A204.1 (cell line): ENCODE results near the gene JAKMIP2.
"Not testable (repeated sequence)": the region's sequence is repeated elsewhere in the genome, so short reads cannot be mapped to it uniquely, and the experiment has no call there.

Experiments used
- FAIRE-seq: peaks from 2 replicates; lab custom pipeline; 2012; peaks lifted over from hg19 to GRCh38; lab: Jason Lieb, UNC

The JAKMIP2 gene

DNA sequence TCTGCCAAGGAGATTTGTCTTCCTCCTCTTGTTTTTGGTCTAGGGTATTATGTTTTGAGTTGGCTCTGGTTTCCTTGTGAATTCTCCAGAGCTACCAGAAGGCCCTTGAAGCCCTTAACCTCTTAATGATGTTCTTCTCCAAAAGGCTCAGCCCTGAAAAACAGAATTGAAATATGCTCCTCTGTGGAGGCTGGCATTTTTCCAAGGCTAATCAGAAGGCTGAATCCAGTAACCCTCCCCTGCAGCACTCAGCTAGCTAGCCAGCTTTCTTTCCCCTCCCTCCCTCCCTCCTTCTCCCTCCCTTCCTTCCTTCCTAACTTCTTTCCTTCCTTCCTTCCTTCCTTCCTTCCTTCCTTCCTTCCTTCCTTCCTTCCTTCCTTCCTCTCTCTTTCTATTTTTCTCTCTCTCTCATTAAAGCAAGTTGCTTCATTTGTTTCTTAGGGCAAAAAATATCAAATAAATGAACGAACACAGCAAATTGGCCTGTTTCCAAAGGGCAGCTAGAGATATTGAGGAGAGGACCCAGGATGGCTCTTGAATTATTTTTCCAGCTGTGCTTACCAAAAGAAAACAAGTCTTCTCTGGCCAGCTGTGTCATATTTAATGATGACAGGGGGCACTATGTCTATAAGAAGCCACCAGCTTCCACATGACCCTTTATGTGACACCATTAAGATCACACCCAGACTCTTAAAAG, 38.7 kb downstream of the JAKMIP2 start:
- no peak for FAIRE-seq

DNA sequence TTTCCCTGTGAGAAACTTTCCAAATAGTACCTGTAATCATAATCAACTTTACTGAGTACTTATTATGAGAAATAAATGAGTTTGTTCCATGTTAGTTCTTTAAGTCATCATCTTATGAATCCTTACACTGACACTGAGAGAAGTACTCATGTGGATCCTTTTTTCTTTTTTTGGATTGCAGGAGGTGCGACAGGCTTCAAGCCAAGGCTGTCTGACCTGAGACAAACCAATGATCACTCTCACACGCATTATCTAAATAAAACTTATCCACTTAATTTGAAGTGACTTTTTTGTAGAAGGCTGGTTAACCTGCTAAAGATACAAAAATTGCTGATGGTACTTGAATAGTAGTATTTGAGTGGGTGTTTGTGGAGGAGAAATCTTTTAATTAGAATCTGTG, 39.5 kb downstream of the JAKMIP2 start:
- FAIRE-seq: no peak

DNA sequence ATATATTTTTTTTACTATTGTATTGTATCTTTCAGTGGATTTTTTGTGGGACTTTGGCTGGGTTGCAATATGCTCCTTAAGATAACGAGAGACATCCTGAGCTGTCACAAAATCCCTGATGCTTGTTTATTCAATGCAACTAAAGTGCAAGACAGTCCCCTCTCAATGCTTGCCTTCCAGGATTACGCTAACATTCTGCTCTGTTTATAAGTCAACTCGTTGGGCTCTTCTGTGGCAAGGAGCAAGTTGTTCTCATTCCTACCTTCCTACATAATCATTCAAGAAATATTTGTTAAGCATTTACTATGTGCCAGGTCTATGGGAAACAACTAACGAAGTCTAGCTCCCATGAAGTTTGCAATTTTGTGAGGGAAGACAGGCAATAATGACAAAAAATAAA, 40.4 kb downstream of the JAKMIP2 start:
- no peak for FAIRE-seq

DNA sequence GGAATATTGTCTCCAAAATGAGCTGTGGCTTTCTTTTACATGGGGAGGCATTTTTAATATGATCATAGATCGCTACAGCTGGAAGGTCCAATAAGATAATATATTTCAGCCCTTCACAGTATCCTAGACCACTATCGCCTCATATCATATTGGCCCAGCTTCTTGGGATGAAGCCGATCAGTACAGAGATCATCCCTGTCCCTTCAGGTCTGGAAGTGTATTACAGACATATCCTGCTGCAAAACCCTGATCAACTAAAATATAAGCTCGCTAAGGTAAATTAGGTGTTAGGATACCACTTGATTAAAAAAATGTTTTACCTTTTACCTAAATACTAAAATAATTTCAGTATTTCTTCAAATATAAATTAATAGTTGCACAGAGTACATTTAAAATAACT, 41.7 kb downstream of the JAKMIP2 start:
- no peak for FAIRE-seq

DNA sequence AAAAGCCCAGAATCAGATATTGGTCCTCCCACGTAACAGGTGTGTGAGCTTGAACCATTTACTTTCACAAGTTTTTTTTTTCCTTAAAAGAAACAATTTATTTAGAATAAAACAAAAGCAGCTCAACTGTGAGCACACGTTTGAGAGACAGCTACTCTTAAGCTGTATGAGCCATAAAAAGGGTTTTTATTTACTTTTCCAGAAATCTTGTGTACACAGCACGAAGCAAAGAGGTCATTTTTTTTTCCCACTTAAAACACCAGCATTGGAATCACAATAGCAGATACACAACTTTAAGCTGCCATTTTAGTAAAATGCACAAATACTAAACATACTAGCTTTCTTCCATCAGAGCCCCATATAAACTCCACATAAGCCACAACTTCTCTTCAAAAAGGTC, 44.6 kb downstream of the JAKMIP2 start:
- no peak for FAIRE-seq

DNA sequence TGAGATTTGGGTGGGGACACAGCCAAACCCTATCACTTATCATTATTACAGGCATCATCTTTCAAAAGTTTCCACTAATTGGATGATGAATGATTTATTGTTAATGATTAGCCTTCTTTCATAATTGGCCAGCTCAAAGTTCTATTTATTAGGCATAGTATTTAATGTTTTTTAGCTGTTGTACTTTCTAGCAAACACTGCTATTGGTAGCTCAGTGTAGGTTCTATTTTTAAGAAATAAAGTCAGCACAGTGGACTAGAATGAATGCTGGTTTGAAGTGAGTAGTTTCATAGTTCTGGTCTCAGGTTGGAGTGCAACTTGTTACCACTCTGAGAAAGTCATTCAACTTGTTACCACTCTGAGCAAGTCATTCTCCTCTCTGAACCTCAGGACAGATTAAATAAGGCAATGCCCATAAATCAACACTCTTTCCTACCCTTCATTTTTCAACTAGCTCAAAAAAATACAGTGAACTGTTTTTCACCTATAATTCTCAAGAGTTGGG, 46.9 kb downstream of the JAKMIP2 start:
- no peak for FAIRE-seq

DNA sequence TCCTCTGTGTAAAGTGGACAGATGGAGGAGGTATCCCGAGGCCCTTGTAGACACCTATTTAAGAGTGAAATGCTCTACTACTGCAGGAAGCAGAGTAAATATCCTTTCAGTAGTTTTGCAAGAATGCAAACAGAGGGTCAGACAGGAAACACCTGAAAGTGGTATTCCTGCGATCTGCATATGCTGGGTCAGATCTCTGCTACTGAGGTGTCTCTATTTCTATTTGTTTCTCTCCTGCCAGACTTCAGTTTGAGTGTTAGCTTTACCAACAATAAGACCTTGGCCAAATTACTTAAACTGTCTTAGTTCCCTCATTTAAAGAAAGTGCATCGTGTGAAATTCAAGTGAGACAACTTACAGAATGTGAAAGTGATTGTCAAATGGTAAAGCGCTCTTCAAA, 47.6 kb downstream of the JAKMIP2 start:
- no peak for FAIRE-seq

DNA sequence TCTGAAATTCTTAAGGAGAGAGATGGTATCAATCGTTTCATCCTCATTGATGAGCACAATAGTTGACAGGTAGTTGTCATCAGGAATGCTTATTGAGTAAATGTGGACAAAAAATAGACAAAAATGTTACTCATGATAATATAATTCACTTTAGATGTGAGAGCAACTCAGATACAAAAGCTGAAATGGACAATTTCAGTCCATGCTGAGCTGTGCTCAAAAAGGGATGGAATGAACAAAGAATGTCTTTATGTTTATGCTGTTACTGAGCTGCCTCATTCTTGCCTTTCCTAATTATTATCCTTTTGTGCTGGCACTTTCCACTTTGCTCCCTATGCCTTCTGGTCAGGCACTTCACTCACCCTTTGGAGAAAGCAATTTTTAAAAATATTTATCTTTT, 49.5 kb downstream of the JAKMIP2 start:
- no peak for FAIRE-seq

DNA sequence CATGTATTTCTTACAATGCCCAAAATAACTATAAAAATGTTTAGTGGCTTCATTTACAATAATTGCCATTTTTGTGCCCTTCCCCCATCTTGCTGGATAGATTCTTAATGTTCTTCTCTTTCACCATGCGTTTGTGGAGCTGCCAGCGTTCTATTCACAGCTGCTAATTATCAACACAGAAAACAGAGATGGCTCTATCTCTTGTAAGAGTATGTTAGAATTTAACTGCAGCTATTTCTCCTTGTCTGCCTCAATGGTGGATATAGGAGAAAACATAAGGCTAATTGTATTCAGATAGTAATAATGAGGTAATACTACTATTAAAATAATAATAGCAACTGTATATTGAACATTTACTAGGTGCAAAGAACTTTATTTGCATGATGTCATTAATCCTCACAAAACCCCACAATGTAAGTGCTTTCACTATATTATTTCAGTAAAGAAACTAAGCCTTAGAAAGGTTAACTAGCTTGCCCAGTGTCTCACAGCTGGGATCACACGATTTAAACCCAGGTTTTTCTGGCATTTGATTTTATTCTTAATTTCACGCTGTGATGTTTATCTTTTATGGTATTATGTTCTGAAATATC, 50.1 kb downstream of the JAKMIP2 start:
- no peak for FAIRE-seq

DNA sequence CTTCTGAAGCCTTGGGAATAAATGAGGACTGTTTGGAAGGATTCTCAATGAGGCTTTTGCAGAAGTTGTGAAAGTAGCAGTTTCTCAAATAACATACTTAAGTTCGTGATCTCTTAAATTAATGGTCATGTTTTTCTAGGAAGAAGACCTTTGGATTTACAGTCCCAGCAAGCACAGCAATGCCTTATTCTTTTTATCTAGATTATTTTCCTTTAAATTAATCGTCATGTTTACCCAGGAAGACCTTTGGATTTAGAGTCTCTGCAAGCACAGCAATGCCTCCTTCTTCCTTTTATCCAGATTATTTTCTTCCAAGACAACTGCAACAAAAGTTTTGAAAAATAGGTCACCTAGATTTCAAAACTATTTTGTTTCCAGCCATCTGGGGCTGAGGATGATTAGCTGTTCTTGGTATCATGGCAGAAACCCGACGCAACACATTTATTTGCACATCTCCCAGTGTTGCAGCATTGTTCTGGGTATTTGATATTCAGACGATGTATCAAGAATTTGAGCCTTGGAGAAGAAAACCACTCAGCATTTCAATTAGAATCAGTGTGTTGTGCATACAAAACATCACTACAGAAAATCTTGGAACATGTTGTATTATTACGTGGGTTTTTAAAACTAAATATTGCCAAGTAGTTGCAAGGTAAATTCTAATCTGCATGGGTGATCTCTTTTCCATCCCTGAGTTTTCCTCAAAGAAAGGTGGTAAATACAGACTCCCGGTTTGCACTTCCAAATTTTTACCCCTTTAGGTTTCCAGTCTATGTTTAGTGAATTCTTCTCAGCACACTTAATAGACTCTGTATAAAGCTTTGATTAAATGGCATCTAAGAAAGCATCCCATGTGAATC, 50.9 kb downstream of the JAKMIP2 start:
- FAIRE-seq: no peak

DNA sequence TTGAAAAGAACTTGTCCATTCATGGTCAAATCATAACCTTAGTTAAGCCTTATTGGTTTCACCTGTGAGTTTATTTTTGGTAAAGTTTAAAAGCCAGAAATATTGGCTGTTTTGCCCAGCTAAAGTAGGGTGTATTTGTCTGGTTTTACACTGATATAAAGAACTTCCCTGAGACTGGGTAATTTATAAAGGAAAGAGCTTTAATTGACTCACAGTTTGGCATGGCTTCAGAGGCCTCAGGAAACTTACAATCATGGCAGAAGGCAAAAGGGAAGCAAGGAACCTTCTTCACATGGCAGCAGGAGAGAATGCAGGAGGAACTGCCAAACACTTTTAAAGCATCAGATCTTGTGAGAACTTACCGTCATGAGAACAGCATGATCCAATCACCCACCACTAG, 55.3 kb downstream of the JAKMIP2 start:
- no peak for FAIRE-seq

DNA sequence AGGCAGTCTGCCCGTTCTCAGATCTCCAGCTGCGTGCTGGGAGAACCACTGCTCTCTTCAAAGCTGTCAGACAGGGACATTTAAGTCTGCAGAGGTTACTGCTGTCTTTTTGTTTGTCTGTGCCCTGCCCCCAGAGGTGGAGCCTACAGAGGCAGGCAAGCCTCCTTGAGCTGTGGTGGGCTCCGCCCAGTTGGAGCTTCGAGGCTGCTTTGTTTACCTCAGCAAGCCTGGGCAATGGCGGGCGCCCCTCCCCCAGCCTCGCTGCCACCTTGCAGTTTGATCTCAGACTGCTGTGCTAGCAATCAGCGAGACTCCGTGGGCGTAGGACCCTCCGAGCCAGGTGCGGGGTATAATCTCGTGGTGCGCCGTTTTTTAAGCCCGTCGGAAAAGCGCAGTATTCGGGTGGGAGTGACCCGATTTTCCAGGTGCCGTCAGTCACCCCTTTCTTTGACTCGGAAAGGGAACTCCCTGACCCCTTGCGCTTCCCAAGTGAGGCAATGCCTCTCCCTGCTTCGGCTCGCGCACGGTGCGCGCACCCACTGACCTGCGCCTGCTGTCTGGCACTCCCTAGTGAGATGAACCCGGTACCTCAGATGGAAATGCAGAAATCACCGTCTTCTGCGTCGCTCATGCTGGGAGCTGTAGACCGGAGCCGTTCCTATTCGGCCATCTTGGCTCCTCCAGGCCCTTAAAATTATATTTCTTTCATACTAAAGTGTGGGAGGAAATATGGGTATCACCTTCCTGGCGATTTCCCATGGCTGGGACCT, 61.2 kb downstream of the JAKMIP2 start:
- FAIRE-seq: not testable (repeated sequence)

DNA sequence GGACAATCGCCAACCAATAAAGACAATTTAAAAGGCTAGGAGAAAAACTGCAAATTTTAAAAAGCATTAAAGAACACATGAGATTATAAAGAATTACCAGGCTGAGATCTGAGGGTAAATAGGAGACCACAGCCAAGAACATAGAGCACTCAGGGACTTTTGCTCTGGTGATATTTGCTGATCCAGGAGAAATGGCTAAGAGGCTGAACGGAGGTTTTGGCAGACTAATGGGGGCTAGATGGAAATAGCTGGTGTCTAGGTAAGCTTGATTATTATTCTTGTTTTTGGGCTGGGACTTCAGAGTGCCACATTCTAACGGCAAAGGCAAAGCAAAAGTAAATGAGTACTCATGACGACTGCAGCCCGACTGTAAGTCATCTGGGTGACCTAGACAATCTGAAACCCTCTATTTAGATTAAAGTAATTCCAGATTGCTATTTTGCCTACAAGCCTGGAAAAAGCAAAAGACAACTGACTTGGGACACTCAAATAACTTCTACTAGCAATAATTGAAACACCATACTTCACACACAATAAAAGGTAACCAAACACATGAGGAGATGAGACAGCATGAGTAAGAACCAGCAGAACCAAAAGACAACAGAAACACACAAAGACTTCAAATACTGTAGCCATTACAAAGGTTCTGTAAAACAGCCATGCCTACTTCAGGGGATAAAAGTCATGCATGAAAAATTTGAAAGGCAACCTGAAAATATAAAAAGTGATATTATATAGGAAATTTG, 68.8 kb downstream of the JAKMIP2 start:
- no peak for FAIRE-seq

DNA sequence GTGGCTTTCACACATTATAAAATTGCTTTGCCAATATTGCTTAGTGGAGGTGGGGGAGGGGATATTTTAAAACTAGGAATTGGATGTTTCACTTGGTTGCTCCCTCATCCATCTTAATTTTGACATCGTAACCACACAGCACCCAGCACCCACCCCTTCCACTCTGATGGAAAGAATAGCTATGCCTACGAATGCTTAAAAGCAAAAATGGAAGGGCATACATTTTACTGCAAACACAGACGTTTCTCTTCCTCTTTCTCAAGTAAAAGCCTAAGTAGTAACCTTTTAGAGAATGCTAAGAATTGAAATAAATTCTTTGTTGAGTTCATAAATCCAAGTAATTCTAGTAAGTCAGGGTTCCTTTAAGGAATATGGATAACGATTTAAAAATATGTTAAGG, 69.9 kb downstream of the JAKMIP2 start:
- no peak for FAIRE-seq

DNA sequence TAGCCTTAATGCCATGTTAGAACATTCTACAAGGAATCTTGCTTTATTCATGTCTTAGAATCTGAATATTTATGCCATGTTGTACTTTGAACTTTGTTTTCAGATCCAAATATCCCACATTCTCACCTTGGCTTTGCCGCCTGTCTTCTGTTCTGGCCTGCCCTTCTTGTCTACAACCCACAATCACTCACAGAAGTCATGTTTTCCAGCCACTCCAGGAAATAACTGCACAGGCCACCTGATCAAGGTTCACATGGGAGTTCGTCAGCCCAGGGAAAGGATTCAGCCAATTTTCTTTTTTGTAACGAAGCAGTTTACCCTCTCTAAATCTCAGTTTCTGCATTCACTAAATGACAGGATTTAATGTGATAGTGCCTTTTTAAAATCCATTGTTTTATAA, 70.5 kb downstream of the JAKMIP2 start:
- FAIRE-seq: no peak

DNA sequence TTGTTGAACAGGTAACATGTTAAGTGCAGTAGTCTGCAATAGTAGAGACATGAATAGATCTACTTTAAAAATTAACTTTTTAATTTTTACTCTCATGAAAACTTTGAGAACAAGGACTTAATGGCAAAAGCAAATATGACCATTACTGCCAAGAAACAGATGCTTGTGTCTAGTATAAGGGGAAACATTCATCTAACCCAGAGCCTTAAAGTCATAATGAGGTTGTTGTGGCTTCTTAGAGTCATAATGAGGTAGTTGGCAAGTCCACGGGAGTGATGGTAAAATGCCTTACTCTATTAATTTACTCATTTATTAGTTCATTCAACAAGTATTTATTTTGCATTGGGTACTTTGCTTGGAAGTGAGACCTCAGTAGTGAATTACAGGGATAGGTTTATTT, 71.5 kb downstream of the JAKMIP2 start:
- no peak for FAIRE-seq

DNA sequence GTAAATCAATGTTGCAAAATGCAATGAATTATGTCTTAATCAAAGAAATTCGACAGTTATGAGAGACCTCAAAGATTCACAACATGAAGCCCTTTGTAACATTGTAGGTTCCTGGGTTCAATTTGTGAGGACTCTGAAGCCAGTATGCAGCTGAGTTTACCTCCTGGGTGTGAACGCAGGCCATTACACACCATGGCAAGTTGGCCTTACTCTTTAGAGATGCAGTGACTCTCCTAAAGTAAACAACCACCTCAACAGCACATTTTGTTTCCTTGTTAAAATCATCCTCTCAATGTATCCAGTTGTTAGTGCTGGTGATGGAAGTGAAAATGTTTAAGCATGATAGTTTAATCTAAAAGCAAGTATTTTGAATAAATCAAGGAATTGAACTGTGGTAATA, 73.8 kb downstream of the JAKMIP2 start:
- FAIRE-seq: no peak

DNA sequence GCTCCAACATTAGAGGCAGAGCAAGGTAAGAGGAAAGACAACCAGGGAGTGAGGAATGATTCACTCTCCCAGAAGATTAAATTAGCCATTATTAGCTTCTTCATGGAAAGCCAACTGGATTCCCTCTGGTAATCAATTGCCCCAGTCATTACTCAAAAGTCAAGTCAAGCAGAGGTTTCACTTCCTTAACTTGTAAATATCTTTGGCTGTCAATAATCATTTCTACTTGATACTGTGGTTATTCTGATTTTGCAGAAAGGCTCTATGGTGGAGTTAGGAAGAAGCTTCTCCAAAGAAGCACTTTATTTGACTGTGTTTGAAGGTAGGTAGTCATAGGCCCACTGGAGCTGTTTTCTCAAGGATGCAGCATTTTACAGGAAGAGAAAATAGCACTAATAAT, 78.0 kb downstream of the JAKMIP2 start:
- FAIRE-seq: no peak

DNA sequence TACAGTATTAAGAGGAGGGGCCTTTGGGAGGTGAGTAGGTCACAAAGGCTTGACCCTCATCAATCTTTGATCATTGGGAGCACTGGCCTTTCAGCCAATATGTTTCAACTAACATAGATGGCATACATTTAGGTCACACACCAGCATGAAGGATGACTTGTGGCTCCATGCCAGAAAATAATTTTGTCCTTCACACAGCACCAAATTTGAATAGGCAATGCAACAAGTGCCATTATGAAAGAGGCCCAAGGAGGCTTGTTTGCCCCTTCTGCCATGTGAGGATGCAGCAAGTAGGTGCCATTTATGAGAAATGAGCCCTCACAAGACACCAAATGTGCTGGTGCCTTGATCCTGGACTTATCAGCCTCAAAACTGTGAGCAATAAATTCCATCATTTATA, 81.1 kb downstream of the JAKMIP2 start:
- FAIRE-seq: no peak

DNA sequence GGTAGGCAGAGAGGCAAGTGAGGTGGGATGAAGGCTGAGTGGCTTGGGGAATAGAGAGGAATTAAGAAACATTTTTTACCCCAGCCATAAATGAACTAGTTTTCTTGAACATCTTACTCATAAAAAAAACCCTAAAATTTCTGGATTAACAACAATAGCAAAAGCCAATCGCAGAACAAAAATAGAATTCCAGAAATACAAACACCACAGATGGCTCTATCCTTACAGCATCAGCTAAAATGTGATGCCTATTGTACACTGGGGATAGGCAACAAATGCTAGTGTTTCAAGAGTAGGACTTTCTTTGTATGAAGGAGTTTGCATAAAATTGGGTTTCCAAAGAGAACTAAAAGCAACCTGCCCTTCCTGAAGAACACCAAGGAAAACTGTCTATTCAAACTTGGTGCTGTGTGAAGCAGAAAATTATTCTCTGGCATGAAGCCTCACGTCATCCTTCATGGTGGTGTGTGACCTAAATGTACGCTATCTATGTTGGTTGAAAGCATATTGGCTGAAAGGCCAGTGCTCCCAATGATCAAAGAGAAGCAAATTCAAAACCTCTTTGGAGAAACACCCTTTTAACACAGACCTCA, 82.9 kb downstream of the JAKMIP2 start:
- FAIRE-seq: no peak

DNA sequence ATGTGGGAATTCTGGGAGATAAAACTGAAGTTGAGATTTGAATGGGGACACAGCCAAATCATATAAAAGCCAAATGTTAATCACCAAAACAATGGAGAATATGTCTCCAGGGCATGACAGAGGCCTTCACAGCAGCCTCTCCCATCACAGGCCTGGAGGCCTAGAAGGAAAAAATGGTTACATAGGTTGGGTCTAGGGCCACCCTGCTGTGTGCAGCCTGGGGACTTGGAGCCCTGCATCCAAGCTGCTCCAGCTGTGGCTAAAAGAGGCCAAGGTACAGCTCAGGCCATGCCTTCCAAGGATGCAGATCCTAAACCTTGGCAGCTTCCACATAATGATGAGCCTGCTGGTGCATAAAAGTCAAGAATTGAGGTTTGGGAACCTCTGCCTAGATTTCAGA, 85.1 kb downstream of the JAKMIP2 start:
- FAIRE-seq: no peak
